Spleen (tissue), 7 donors: Measurements from ENCODE around the gene STK10.

Experiments used
- POLR2AphosphoS5 ChIP-seq, 3 donors: sonication (generic); formaldehyde crosslinking; IDR thresholded peaks; one replicate each; pipeline ENCODE4 v1.5.1; 2017; ENCODE audit warnings: antibody characterized with exemption in 3 of 3
- TF ChIP-seq, protein P1 (sequence below), 11 experiments: fragments of 200-600 bp in 7 of 11; fragments of 450-650 bp in 4 of 11; sonication (generic) in 4 of 11; IDR thresholded peaks in 8 of 11; conservative IDR thresholded peaks in 3 of 11; 1 replicate in 7 of 11; 2 replicates in 4 of 11; pipeline versions ENCODE4 v1.4.0 to v1.8.0; 2016 to 2021; ENCODE audit warnings: antibody characterized with exemption in 11 of 11, inconsistent platforms in 4 of 11, mild to moderate bottlenecking in 1 of 11
- donor health status: DM: no; HTN: no; CAD: no; lungs with moderate emphysema.
- donor health status: DM: no; HTN: no; CAD: no.
- donor health status: DM: no; HTN: no; CAD: no.

DNA sequence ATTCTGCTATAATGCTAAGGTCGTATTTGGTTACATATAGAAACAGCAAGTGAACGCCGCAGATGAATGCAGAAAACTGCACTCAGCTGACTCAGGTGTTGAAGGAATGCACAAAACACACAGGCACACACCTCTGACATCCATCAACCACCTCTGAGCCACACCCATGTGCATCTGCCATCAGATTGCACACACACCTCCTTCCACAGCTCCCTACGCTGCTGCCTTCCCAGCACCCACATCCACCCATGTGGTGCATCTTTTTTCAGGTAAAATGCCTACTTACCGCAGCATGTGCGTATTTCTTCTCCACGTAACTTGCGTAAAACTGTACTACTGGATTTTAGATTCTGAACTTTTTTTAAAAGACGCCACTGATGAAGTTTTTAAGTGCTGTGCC, 7.1 kb downstream of the STK10 start:
- TF ChIP-seq, protein P1, sequence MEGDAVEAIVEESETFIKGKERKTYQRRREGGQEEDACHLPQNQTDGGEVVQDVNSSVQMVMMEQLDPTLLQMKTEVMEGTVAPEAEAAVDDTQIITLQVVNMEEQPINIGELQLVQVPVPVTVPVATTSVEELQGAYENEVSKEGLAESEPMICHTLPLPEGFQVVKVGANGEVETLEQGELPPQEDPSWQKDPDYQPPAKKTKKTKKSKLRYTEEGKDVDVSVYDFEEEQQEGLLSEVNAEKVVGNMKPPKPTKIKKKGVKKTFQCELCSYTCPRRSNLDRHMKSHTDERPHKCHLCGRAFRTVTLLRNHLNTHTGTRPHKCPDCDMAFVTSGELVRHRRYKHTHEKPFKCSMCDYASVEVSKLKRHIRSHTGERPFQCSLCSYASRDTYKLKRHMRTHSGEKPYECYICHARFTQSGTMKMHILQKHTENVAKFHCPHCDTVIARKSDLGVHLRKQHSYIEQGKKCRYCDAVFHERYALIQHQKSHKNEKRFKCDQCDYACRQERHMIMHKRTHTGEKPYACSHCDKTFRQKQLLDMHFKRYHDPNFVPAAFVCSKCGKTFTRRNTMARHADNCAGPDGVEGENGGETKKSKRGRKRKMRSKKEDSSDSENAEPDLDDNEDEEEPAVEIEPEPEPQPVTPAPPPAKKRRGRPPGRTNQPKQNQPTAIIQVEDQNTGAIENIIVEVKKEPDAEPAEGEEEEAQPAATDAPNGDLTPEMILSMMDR (IDR thresholded peaks at IDR 0.05 in 8 of 11, conservative IDR thresholded peaks at IDR 0.05 in 3 of 11): no peak
- peak in 1 of 3 donors; percentile 16 for TF ChIP-seq POLR2AphosphoS5 (IDR thresholded peaks at IDR 0.05)
